ENCODE measurements around the gene SLC35F6.

The SLC35F6 gene

GRCh38 chr2:26822877-26823276 is 58.8 kb downstream of the SLC35F6 start:
- DNase-seq (ENCODE audit: low read depth), result no peak
- H3K4me3 ChIP-seq (ENCODE audit: low read depth, low read length), result no peak overlapping the region
- TF ChIP-seq CTCF (IDR thresholded peaks at IDR 0.05; ENCODE audit: control insufficient read depth, extremely low read depth, insufficient read depth), result no peak

Measured in LNCaP clone FGC (cell line).